SK-N-SH (cell line): ENCODE measurements around the gene FRYL. TPM values are rescaled to one million over a fixed set of nuclear protein-coding genes. Genes with fewer than 3 reads are reported as not detected.

Source experiments
- CTCF ChIA-PET: fragments of 300-600, 350-600 bp; formaldehyde crosslinking; extraction: SDS; loops from one replicate; lab custom pipeline; 2021; lab: Yijun Ruan, JAX
- POLR2A ChIA-PET: fragments of 350-600 bp; sonication (Branson Sonifier 250); formaldehyde crosslinking; extraction: SDS; loops from one replicate; lab custom pipeline; 2020; ENCODE audit warnings: antibody characterized with exemption, inconsistent platforms; lab: Yijun Ruan, JAX
- DNase-seq: peaks from one replicate; pipeline ENCODE4 v3.0.0; 2012
- H2AFZ ChIP-seq: fragments of 200-600 bp; sonication (generic); 2 replicates; pipeline ENCODE4 v1.8.1; 2016; ENCODE audit warnings: antibody characterized with exemption, mild to moderate bottlenecking, low read depth
- H3F3A ChIP-seq: fragments of 200-600 bp; sonication (generic); replicated peaks from 2 replicates; pipeline ENCODE3; 2016; ENCODE audit warnings: antibody characterized with exemption, mild to moderate bottlenecking; ENCODE audit not compliant: insufficient read depth
- H3K27ac ChIP-seq, 2 experiments: fragments of 200-500 bp in 1 of 2; fragments of 200-600 bp in 1 of 2; sonication (Bioruptor generic) in 1 of 2; sonication (generic), shearing (Covaris generic) in 1 of 2; 2 replicates each; pipeline versions ENCODE4 v1.5.1 to v1.6.1; 2014 to 2016; ENCODE audit warnings: low read depth in 2 of 2, inconsistent platforms in 1 of 2, low read length in 1 of 2, mild to moderate bottlenecking in 1 of 2, mixed read lengths in 1 of 2
- H3K27me3 ChIP-seq: fragments of 200-600 bp; sonication (generic), shearing (Covaris generic); 2 replicates; pipeline ENCODE4 v1.6.1; 2016; ENCODE audit warnings: mixed run types; ENCODE audit not compliant: insufficient read depth
- H3K36me3 ChIP-seq, 2 experiments: fragments of 200-500 bp in 1 of 2; fragments of 200-600 bp in 1 of 2; sonication (Bioruptor generic) in 1 of 2; sonication (generic) in 1 of 2; replicated peaks in 1 of 2; 2 replicates each; pipeline versions ENCODE3 to v1.5.1; 2014 to 2016; ENCODE audit warnings: low read length in 1 of 2, mild to moderate bottlenecking in 1 of 2; ENCODE audit not compliant: insufficient read depth in 2 of 2, control insufficient read depth in 1 of 2
- H3K4me1 ChIP-seq, 2 experiments: fragments of 200-500 bp in 1 of 2; fragments of 200-600 bp in 1 of 2; sonication (Bioruptor generic) in 1 of 2; sonication (generic), shearing (Covaris generic) in 1 of 2; 2 replicates each; pipeline versions ENCODE4 v1.5.1 to v1.6.1; 2014 to 2016; ENCODE audit warnings: low read depth in 1 of 2, low read length in 1 of 2, mixed run types in 1 of 2; ENCODE audit not compliant: insufficient read depth in 2 of 2, control insufficient read depth in 1 of 2
- H3K4me2 ChIP-seq: fragments of 200-600 bp; sonication (generic), shearing (Covaris generic); 2 replicates; pipeline ENCODE4 v1.6.1; 2017; ENCODE audit warnings: mixed run types
- H3K4me3 ChIP-seq, 2 experiments: fragments of 200-500 bp in 1 of 2; fragments of 200-600 bp in 1 of 2; sonication (Bioruptor generic) in 1 of 2; sonication (generic), shearing (Covaris generic) in 1 of 2; 2 replicates each; pipeline versions ENCODE4 v1.5.1 to v1.8.1; 2014 to 2016; ENCODE audit warnings: low read depth in 2 of 2, inconsistent platforms in 1 of 2, low read length in 1 of 2, mild to moderate bottlenecking in 1 of 2, mixed read lengths in 1 of 2, moderate library complexity in 1 of 2
- H3K79me2 ChIP-seq: fragments of 200-600 bp; sonication (generic); 2 replicates; pipeline ENCODE4 v1.8.1; 2017; ENCODE audit warnings: mild to moderate bottlenecking; ENCODE audit not compliant: insufficient read depth
- H3K9ac ChIP-seq: fragments of 200-600 bp; sonication (generic); 2 replicates; pipeline ENCODE4 v1.6.1; 2017; ENCODE audit warnings: mixed run types
- H3K9me2 ChIP-seq: fragments of 200-600 bp; sonication (generic); 2 replicates; pipeline ENCODE4 v1.6.1; 2017; ENCODE audit warnings: mixed run types
- H3K9me3 ChIP-seq: fragments of 200-600 bp; sonication (generic); 2 replicates; pipeline ENCODE4 v1.6.1; 2017; ENCODE audit warnings: mixed run types, mild to moderate bottlenecking, moderate library complexity
- H4K20me1 ChIP-seq: fragments of 200-600 bp; sonication (generic); 2 replicates; pipeline ENCODE4 v1.6.1; 2017; ENCODE audit warnings: mild to moderate bottlenecking, mixed run types; ENCODE audit not compliant: insufficient read depth
- CHD2 ChIP-seq: fragments of 150-350 bp; IDR thresholded peaks from 2 replicates; pipeline ENCODE4 v1.6.1; 2018; ENCODE audit warnings: low read length; ENCODE audit not compliant: partially characterized antibody
- EP300 ChIP-seq, 2 experiments: IDR thresholded peaks; 2 replicates each; pipeline versions ENCODE4 v1.4.0 to v1.6.1; 2012; ENCODE audit warnings: borderline replicate concordance in 1 of 2, low read depth in 1 of 2, low read length in 1 of 2
- EZH2phosphoT487 ChIP-seq: fragments of 200-600 bp; sonication (generic); IDR thresholded peaks from 2 replicates; pipeline ENCODE4 v1.6.1; 2017; ENCODE audit warnings: low read depth, mixed run types, mild to moderate bottlenecking, antibody characterized with exemption, moderate library complexity, borderline replicate concordance
- FOSL2 ChIP-seq: IDR thresholded peaks from 2 replicates; pipeline ENCODE4 v1.4.0; 2012; ENCODE audit warnings: low read depth, mild to moderate bottlenecking, moderate library complexity, borderline replicate concordance
- FOXJ3 ChIP-seq: sonication (generic); formaldehyde crosslinking; IDR thresholded peaks from 2 replicates; pipeline ENCODE4 v1.5.1; 2020; ENCODE audit warnings: mild to moderate bottlenecking, missing genetic modification reagents
- GABPA ChIP-seq: IDR thresholded peaks from 2 replicates; pipeline ENCODE4 v1.4.0; 2012; ENCODE audit warnings: low read depth, mild to moderate bottlenecking
- JUND ChIP-seq: IDR thresholded peaks from 2 replicates; pipeline ENCODE4 v1.4.0; 2012
- MEF2A ChIP-seq: IDR thresholded peaks from 2 replicates; pipeline ENCODE4 v1.4.0; 2012; ENCODE audit warnings: low read depth, borderline replicate concordance
- MXI1 ChIP-seq: IDR thresholded peaks from 2 replicates; pipeline ENCODE4 v1.6.1; 2012; ENCODE audit warnings: mild to moderate bottlenecking, low read depth, low read length, improper control_type of control experiment
- NFIC ChIP-seq: IDR thresholded peaks from 2 replicates; pipeline ENCODE4 v1.4.0; 2012; ENCODE audit warnings: borderline replicate concordance
- NRF1 ChIP-seq: IDR thresholded peaks from 2 replicates; pipeline ENCODE4 v1.6.1; 2012; ENCODE audit warnings: low read depth, mild to moderate bottlenecking, low read length
- POLR2AphosphoS5 ChIP-seq: IDR thresholded peaks from 2 replicates; pipeline ENCODE4 v1.6.1; 2012; ENCODE audit warnings: low read depth, low read length
- RXRA ChIP-seq: IDR thresholded peaks from 2 replicates; pipeline ENCODE4 v1.4.0; 2012; ENCODE audit warnings: low read depth, mild to moderate bottlenecking, borderline replicate concordance
- SIN3A ChIP-seq: IDR thresholded peaks from 2 replicates; pipeline ENCODE4 v1.6.1; 2012; ENCODE audit warnings: low read depth, mild to moderate bottlenecking, low read length, moderate library complexity, borderline replicate concordance
- SMC3 ChIP-seq: IDR thresholded peaks from 2 replicates; pipeline ENCODE4 v1.6.1; 2012; ENCODE audit warnings: low read depth, low read length, improper control_type of control experiment
- TCF12 ChIP-seq: IDR thresholded peaks from 2 replicates; pipeline ENCODE4 v1.4.0; 2012
- TEAD4 ChIP-seq: IDR thresholded peaks from 2 replicates; pipeline ENCODE4 v1.4.0; 2012; ENCODE audit warnings: mild to moderate bottlenecking, borderline replicate concordance; ENCODE audit not compliant: insufficient read depth
- WGBS: methylation state at CpG from one replicate; pipeline ENCODE4 v1.1.6; 2017; ENCODE audit warnings: low lambda C conversion rate; 5-methylcytosine and 5-hydroxymethylcytosine counted together
- polyA plus RNA-seq, 3 experiments: library from polyadenylated mRNA; depleted of rRNA; stranded (reverse); fragments of >200 nt; gene quantifications; 2 replicates each; pipeline ENCODE4 v1.2.3, GENCODE V29; 2012
- TF ChIP-seq, protein P1 (sequence below): IDR thresholded peaks from 2 replicates; pipeline ENCODE4 v1.4.0; 2012; ENCODE audit warnings: low read depth, borderline replicate concordance
- TF ChIP-seq, protein P2 (sequence below): fragments of 150-350 bp; IDR thresholded peaks from 2 replicates; pipeline ENCODE4 v1.6.1; 2017; ENCODE audit warnings: antibody characterized with exemption, low read length, low read depth, borderline replicate concordance
- TF ChIP-seq, protein P3 (sequence below): IDR thresholded peaks from 2 replicates; pipeline ENCODE4 v1.4.0; 2012; ENCODE audit warnings: low read depth
- TF ChIP-seq, protein P4 (sequence below): IDR thresholded peaks from 2 replicates; pipeline ENCODE4; 2012

The FRYL gene
- polyA plus RNA-seq, 1 of the 3 experiments (the other 2 are of a cell fraction): 8.2 TPM

DNA sequence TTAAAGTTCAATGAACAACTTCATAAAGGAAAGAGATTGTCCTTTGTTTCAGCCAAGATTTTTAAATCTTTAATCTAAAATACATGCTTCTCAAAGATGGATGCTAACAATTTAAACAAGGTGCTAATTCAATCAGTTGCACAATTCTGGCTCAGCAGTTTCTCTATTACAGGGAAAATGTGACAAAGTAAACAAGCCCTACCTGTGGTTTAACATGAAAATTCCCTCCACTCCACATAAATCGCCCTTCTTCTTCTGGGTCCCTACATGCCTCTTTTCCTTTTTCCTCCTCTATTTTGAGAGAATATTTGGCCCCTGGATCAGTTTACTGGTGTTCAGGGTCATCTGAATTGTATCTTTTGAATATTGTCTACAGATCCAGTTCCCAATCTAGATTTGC is 80.6 kb downstream of the FRYL start:
- H3K4me3 ChIP-seq: peak overlapping the region; percentile 4 to 44; a peak in 2 of 4 replicates
- peak overlapping the region; percentile 29 to 96; a peak in 3 of 4 replicates for H3K27ac ChIP-seq
- POLR2A ChIA-PET: no interaction called here
- DNase-seq: no peak
- peaks cover 2 to 29% of the 10 kb centered on the region in 2 experiments for H3K4me1 ChIP-seq
- no peaks in the 10 kb centered on the region for H3K9me2 ChIP-seq
- H3K9ac ChIP-seq: peak overlapping the region; percentile 78
- H3K36me3 ChIP-seq: peaks cover 0 to 4% of the 10 kb centered on the region in 2 experiments
- TF ChIP-seq MEF2A (no peak), FOXJ3 (CRISPR knock-in tag) (no peak), NFIC (no peak), MXI1 (no peak), EP300 (IDR thresholded peaks at IDR 0.05; ENCODE audit: borderline replicate concordance in 1 of 2, low read depth in 1 of 2, low read length in 1 of 2) (no peak), POLR2AphosphoS5 (no peak), GABPA (no peak), SMC3 (no peak), NRF1 (no peak), TEAD4 (no peak)
- TF ChIP-seq, protein P1, sequence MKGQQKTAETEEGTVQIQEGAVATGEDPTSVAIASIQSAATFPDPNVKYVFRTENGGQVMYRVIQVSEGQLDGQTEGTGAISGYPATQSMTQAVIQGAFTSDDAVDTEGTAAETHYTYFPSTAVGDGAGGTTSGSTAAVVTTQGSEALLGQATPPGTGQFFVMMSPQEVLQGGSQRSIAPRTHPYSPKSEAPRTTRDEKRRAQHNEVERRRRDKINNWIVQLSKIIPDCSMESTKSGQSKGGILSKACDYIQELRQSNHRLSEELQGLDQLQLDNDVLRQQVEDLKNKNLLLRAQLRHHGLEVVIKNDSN: no peak
- TF ChIP-seq, protein P2, sequence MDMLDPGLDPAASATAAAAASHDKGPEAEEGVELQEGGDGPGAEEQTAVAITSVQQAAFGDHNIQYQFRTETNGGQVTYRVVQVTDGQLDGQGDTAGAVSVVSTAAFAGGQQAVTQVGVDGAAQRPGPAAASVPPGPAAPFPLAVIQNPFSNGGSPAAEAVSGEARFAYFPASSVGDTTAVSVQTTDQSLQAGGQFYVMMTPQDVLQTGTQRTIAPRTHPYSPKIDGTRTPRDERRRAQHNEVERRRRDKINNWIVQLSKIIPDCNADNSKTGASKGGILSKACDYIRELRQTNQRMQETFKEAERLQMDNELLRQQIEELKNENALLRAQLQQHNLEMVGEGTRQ: no peak
- no peaks in the 10 kb centered on the region for H4K20me1 ChIP-seq
- H3K27me3 ChIP-seq: no peaks in the 10 kb centered on the region
- peaks cover 80% of the 10 kb centered on the region for H3K79me2 ChIP-seq
- no peak overlapping the region for H2AFZ ChIP-seq
- H3K4me2 ChIP-seq: peak overlapping the region; percentile 81
- CTCF ChIA-PET: no interaction called here
- 17% methylated on average over 1 of the region's 1 CpG for WGBS
- no peaks in the 10 kb centered on the region for H3K9me3 ChIP-seq
- H3F3A ChIP-seq: peaks cover 25% of the 10 kb centered on the region

DNA sequence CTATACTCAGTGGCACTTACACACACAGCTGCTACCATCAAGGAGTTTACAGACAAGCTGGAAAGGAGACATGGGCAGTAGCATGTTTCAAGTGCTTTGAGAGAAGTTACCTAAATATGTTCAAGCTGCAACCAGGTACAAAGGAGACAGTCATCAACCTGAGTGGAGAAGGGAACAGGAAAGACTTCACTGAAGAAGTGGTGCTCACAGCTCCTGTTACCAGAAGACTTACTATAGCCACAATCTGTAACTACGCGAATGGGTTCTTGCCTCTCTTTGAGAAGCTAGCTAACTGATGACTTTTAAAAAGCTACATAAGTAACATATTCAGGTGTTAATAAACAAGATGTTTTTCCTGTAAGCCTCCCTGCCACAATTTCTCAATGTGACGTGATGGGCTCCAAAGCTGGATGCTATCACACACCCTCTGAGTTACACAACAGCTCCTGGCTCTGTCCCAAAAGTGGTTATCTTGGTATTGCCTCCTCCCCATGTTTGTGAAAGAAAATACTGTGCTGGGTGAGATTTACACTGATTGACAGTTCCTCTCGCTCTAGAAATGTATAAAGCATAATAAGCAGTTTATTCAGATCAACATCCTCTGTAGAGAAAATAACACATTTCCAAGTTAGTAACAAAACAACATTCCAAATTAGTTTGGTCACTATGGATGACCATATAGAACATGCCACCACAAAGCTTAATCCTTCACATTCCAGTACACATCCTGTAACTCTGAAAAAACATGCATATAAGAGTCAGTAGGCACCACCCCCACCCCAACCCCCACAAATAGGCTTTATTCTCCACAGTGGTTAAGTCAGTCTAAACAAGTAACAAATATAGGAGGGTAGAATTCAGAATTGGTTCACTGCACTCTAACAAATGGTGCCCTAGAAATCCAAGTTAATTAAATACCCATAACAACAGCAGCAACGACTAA is 81.8 kb downstream of the FRYL start:
- ChIA-PET POLR2A (no interaction called here), CTCF (interaction anchor here (1.1 kb wide), 1 partner anchor 10 kb away, joined by 4 read pairs; no protein-coding TSS in a partner anchor)
- peak; percentile 34; the same call in 1 of the 2 replicates for TF ChIP-seq FOSL2
- no peak for TF ChIP-seq NRF1
- peak; percentile 63 for TF ChIP-seq TCF12
- peak; percentile 78 for TF ChIP-seq NFIC
- no peak for TF ChIP-seq EZH2phosphoT487
- no peak for TF ChIP-seq CHD2
- TF ChIP-seq, protein P3, sequence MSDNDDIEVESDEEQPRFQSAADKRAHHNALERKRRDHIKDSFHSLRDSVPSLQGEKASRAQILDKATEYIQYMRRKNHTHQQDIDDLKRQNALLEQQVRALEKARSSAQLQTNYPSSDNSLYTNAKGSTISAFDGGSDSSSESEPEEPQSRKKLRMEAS: peak; percentile 37; the same call in 1 of the 2 replicates
- TF ChIP-seq MEF2A: no peak
- TF ChIP-seq, protein P2: no peak
- TF ChIP-seq TEAD4: peak; percentile 52; the same call in 1 of the 2 replicates
- 0 out of 2 replicates have a peak, but pooled peaks have one; percentile 29 for TF ChIP-seq JUND
- no peak for TF ChIP-seq FOXJ3 (CRISPR knock-in tag)
- TF ChIP-seq, protein P4, sequence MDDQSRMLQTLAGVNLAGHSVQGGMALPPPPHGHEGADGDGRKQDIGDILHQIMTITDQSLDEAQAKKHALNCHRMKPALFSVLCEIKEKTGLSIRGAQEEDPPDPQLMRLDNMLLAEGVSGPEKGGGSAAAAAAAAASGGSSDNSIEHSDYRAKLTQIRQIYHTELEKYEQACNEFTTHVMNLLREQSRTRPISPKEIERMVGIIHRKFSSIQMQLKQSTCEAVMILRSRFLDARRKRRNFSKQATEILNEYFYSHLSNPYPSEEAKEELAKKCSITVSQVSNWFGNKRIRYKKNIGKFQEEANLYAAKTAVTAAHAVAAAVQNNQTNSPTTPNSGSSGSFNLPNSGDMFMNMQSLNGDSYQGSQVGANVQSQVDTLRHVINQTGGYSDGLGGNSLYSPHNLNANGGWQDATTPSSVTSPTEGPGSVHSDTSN: peak; percentile 75
- no peak for TF ChIP-seq SIN3A
- no peak for TF ChIP-seq RXRA
- H3K4me2 ChIP-seq: peak overlapping the region; percentile 81
- H2AFZ ChIP-seq: no peak overlapping the region
- DNase-seq: no peak
- H3K36me3 ChIP-seq: peaks cover 0 to 4% of the 10 kb centered on the region in 2 experiments
- H3K27ac ChIP-seq: peak overlapping the region in 1 of 2 experiments; percentile 96; a peak in 3 of 4 replicates
- 69% methylated on average over 5 of the region's 5 CpGs for WGBS
- no peaks in the 10 kb centered on the region for H3K27me3 ChIP-seq
- no peaks in the 10 kb centered on the region for H4K20me1 ChIP-seq
- peak overlapping the region; percentile 78 for H3K9ac ChIP-seq
- peaks cover 25% of the 10 kb centered on the region for H3F3A ChIP-seq
- H3K79me2 ChIP-seq: peaks cover 85% of the 10 kb centered on the region
- H3K9me2 ChIP-seq: no peaks in the 10 kb centered on the region
- H3K4me1 ChIP-seq: peaks cover 2 to 29% of the 10 kb centered on the region in 2 experiments
- H3K4me3 ChIP-seq: no peak overlapping the region
- H3K9me3 ChIP-seq: no peaks in the 10 kb centered on the region
